Measurements from ENCODE around the gene DYNC2I2.
"Not testable (repeated sequence)": the region's sequence is repeated elsewhere in the genome, so short reads cannot be mapped to it uniquely, and the experiment has no call there.

DNA sequence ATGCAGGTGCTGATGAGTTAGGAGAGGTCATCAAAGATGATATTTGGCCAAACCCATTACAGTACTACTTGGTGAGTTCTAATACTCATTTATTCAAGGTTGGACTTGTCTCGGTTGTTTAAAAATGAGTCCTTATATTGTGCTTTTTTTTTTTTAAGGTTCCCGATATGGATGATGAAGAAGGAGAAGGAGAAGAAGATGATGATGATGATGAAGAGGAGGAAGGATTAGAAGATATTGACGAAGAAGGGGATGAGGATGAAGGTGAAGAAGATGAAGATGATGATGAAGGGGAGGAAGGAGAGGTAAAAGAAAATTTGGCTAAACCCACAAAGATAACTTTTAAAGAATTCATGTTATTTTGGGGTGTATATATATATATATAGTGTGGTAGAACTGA lies 37.1 kb upstream of the DYNC2I2 start:
- TF ChIP-seq, protein P1, sequence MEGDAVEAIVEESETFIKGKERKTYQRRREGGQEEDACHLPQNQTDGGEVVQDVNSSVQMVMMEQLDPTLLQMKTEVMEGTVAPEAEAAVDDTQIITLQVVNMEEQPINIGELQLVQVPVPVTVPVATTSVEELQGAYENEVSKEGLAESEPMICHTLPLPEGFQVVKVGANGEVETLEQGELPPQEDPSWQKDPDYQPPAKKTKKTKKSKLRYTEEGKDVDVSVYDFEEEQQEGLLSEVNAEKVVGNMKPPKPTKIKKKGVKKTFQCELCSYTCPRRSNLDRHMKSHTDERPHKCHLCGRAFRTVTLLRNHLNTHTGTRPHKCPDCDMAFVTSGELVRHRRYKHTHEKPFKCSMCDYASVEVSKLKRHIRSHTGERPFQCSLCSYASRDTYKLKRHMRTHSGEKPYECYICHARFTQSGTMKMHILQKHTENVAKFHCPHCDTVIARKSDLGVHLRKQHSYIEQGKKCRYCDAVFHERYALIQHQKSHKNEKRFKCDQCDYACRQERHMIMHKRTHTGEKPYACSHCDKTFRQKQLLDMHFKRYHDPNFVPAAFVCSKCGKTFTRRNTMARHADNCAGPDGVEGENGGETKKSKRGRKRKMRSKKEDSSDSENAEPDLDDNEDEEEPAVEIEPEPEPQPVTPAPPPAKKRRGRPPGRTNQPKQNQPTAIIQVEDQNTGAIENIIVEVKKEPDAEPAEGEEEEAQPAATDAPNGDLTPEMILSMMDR (IDR thresholded peaks at IDR 0.05) = not testable (repeated sequence)
- TF ChIP-seq POLR2A (IDR thresholded peaks at IDR 0.05) = not testable (repeated sequence)

Data from adrenal gland (tissue), 5 donors.